ENCODE measurements around the gene MBNL1. TPM values are rescaled to one million over a fixed set of nuclear protein-coding genes. Genes with fewer than 3 reads are reported as not detected.

The MBNL1 gene, protein sequence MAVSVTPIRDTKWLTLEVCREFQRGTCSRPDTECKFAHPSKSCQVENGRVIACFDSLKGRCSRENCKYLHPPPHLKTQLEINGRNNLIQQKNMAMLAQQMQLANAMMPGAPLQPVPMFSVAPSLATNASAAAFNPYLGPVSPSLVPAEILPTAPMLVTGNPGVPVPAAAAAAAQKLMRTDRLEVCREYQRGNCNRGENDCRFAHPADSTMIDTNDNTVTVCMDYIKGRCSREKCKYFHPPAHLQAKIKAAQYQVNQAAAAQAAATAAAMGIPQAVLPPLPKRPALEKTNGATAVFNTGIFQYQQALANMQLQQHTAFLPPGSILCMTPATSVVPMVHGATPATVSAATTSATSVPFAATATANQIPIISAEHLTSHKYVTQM
- 100 to 1,000 TPM; 314 to 702 (median 353) TPM for total RNA-seq

DNA sequence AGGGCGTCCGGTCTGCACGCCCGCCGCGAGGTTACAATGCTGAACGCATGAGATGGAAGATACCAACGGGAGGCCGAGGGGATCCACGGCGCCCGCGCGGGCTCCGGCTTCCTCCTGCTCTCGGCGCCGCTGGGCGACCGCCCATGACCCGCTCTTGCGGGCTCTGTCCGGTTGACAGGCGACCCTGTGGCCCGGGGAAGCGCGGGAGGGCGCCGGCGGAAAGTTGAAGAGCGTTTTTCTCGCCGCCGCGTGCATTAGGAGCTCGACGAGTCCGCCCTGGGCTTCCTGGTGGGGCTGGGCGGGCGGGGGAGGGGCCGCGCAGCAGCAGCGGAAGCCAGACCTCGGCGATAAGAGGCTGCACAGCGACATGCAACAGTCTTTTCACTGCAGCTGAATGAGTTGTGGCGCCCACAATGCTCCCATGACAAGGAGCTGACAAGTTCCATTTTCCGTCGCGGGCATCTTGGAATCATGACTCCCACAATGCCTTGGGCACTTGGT, at the start of gene MBNL1:
MBNL1 (plus strand) TSS at position 375 of the 501 bp plus-strand sequence. CDS start 31,265 bp downstream, outside the sequence.
- TF ChIP-seq, protein P1, sequence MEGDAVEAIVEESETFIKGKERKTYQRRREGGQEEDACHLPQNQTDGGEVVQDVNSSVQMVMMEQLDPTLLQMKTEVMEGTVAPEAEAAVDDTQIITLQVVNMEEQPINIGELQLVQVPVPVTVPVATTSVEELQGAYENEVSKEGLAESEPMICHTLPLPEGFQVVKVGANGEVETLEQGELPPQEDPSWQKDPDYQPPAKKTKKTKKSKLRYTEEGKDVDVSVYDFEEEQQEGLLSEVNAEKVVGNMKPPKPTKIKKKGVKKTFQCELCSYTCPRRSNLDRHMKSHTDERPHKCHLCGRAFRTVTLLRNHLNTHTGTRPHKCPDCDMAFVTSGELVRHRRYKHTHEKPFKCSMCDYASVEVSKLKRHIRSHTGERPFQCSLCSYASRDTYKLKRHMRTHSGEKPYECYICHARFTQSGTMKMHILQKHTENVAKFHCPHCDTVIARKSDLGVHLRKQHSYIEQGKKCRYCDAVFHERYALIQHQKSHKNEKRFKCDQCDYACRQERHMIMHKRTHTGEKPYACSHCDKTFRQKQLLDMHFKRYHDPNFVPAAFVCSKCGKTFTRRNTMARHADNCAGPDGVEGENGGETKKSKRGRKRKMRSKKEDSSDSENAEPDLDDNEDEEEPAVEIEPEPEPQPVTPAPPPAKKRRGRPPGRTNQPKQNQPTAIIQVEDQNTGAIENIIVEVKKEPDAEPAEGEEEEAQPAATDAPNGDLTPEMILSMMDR (IDR thresholded peaks at IDR 0.05), result no peak
- TF ChIP-seq POLR2AphosphoS5 (IDR thresholded peaks at IDR 0.05), result peak in 1 of 3 donors; percentile 42
- no peaks in the 10 kb centered on the region for H3K9me3 ChIP-seq
- peak; percentile 62 to 79 for DNase-seq (ENCODE audit: low spot score in 2 of 2)
- no peaks in the 10 kb centered on the region for H3K27me3 ChIP-seq
- no peaks in the 10 kb centered on the region for H3K36me3 ChIP-seq
- intact Hi-C loops (cut with DNase I; ENCODE audit: low total_unique reads), result no loop called here
- H3K4me1 ChIP-seq, result peaks cover 0 to 18% of the 10 kb centered on the region in 2 donors
- peak within 1 kb of the TSS; percentile 76 to 93 (median 87) for H3K4me3 ChIP-seq
- H3K27ac ChIP-seq, result peak within 1 kb of the TSS; percentile 98 to 99

DNA sequence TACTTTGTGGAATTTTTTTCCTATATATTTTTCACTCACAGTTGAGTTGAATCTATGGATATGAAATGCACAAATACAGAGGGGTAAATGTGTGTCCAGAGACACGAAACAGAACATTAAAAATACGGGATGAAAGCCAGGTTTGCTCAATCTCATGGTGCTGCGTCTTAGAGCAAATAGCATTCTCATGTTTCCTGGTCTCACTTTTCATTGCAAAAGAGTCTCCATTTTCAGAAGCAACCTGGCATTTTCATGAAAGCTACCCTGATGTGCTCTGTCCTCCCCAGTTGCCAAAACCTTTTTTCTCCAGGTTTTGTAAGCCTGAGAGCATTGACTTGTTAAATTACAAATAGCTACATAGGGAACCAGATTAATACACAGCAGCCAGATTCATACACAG, 49.5 kb upstream of the MBNL1 start:
- H3K27me3 ChIP-seq, result no peaks in the 10 kb centered on the region
- no peaks in the 10 kb centered on the region for H3K36me3 ChIP-seq
- H3K4me1 ChIP-seq, result no peaks in the 10 kb centered on the region
- no peak overlapping the region for H3K27ac ChIP-seq
- intact Hi-C loops (cut with DNase I; ENCODE audit: low total_unique reads), result no loop called here
- no peaks in the 10 kb centered on the region for H3K9me3 ChIP-seq
- no peak for DNase-seq (ENCODE audit: low spot score in 2 of 2)
- TF ChIP-seq, protein P1 (IDR thresholded peaks at IDR 0.05), result no peak
- TF ChIP-seq POLR2A (IDR thresholded peaks at IDR 0.05) (no peak), POLR2AphosphoS5 (IDR thresholded peaks at IDR 0.05) (no peak)
- H3K4me3 ChIP-seq, result no peak overlapping the region

DNA sequence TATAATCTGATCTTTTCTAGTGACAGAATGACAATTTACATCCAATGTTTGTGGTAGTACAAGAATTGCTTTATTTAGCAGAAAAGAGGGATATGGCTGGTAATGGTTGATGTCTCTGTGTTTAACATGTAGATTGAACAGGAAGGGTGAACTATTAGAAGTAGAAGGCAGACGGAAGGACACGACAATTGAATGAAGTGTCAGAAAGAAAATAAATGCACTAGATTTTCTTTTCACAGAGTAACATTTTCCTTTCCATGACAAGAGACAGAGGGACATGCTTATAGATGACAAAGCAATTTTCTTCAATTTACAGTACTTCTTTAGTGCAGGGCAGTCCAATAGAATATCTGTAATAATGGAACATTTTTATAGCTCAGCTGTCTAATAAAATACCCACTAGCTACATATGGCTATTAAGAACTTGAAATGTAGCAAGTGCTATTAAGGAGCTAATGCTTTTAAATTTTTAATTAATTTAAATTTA, 48.9 kb upstream of the MBNL1 start:
- no peak for DNase-seq (ENCODE audit: low spot score in 2 of 2)
- H3K27ac ChIP-seq, result no peak overlapping the region
- no peaks in the 10 kb centered on the region for H3K27me3 ChIP-seq
- TF ChIP-seq POLR2A (IDR thresholded peaks at IDR 0.05), result no peak
- TF ChIP-seq, protein P1 (IDR thresholded peaks at IDR 0.05), result no peak
- no peak for TF ChIP-seq POLR2AphosphoS5 (IDR thresholded peaks at IDR 0.05)
- no peak overlapping the region for H3K4me3 ChIP-seq
- intact Hi-C loops (cut with DNase I; ENCODE audit: low total_unique reads), result no loop called here
- no peaks in the 10 kb centered on the region for H3K4me1 ChIP-seq
- H3K36me3 ChIP-seq, result no peaks in the 10 kb centered on the region
- no peaks in the 10 kb centered on the region for H3K9me3 ChIP-seq

DNA sequence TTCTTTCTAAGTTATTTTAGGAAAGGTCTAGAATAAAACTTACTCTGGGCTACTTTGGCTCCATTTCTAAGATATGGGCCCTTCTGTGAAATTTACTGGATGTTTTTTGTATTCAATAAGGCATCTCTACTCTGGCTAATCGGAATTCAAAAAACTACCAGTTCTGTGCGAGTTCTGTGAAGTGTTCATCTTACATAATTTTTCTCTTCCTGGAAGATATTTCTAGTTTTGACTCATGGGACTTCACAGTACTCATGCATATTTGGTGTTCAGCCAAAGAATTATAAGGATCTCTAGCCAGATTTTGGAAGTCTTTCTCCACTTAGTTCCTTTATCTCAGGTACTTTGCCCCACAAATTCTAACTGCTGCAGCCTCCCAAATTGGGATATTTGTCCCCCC, 46.4 kb upstream of the MBNL1 start:
- H3K27ac ChIP-seq, result peak overlapping the region; percentile 23 to 48
- H3K4me1 ChIP-seq, result no peaks in the 10 kb centered on the region
- intact Hi-C loops (cut with DNase I; ENCODE audit: low total_unique reads), result no loop called here
- H3K27me3 ChIP-seq, result no peaks in the 10 kb centered on the region
- no peaks in the 10 kb centered on the region for H3K36me3 ChIP-seq
- no peak for DNase-seq (ENCODE audit: low spot score in 2 of 2)
- H3K9me3 ChIP-seq, result no peaks in the 10 kb centered on the region
- H3K4me3 ChIP-seq, result no peak overlapping the region
- no peak for TF ChIP-seq POLR2AphosphoS5 (IDR thresholded peaks at IDR 0.05)
- no peak for TF ChIP-seq POLR2A (IDR thresholded peaks at IDR 0.05)
- TF ChIP-seq, protein P1 (IDR thresholded peaks at IDR 0.05), result no peak

DNA sequence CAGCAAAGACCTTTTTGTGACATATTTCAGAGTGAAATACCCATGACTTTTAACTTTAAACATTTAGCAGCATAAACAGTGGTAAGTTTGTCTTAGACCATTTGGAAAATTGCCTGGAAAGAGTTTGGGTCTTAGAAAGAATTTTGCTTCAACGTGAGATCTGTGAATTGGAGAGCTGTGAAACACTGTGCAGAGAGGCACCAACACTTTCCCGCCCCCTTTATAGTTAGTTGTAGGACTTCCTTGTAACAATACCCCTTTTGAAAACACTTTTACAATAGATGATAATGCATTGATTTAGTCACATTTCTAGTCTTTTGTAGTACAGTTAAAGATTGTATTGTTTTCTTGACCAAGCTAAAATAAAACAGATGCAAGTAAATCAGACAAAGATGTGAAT, 43.5 kb upstream of the MBNL1 start:
- TF ChIP-seq, protein P1 (IDR thresholded peaks at IDR 0.05), result no peak
- TF ChIP-seq POLR2AphosphoS5 (IDR thresholded peaks at IDR 0.05) (no peak), POLR2A (IDR thresholded peaks at IDR 0.05) (no peak)
- DNase-seq (ENCODE audit: low spot score in 2 of 2), result no peak
- Histone ChIP-seq H3K4me3 (no peak overlapping the region), H3K4me1 (no peaks in the 10 kb centered on the region), H3K36me3 (no peaks in the 10 kb centered on the region), H3K27ac (no peak overlapping the region), H3K27me3 (no peaks in the 10 kb centered on the region), H3K9me3 (no peaks in the 10 kb centered on the region)
- intact Hi-C loops (cut with DNase I; ENCODE audit: low total_unique reads), result no loop called here

Data from breast epithelium (tissue), 4 donors.